GM23248 (cell line): ENCODE data around the gene TMUB1. TPM values are rescaled to one million over a fixed set of nuclear protein-coding genes. Genes with fewer than 3 reads are reported as not detected.

Source experiments
- DNase-seq: peaks from one replicate; pipeline ENCODE4 v3.0.0-alpha.2; 2015
- H2AFZ ChIP-seq: fragments of 200-600 bp; sonication (generic); 2 replicates; pipeline ENCODE4 v1.6.1; 2016; ENCODE audit warnings: antibody characterized with exemption
- H3F3A ChIP-seq: fragments of 200-600 bp; sonication (generic); 2 replicates; pipeline ENCODE4 v1.6.1; 2016; ENCODE audit warnings: mild to moderate bottlenecking, antibody characterized with exemption, mixed run types; ENCODE audit not compliant: insufficient read depth
- H3K27ac ChIP-seq: fragments of 200-600 bp; sonication (generic); 2 replicates; pipeline ENCODE4 v1.5.1; 2016; ENCODE audit warnings: mild to moderate bottlenecking
- H3K27me3 ChIP-seq: fragments of 200-600 bp; sonication (generic); replicated peaks from 2 replicates; pipeline ENCODE4 v1.6.1; 2016; ENCODE audit warnings: mild to moderate bottlenecking; ENCODE audit not compliant: insufficient read depth
- H3K36me3 ChIP-seq: fragments of 200-600 bp; sonication (generic); 2 replicates; pipeline ENCODE4 v1.6.1; 2016; ENCODE audit warnings: low read depth, mild to moderate bottlenecking
- H3K4me1 ChIP-seq: fragments of 200-600 bp; sonication (generic); 2 replicates; pipeline ENCODE4 v1.6.1; 2016; ENCODE audit warnings: mild to moderate bottlenecking; ENCODE audit not compliant: insufficient read depth
- H3K4me2 ChIP-seq: fragments of 200-600 bp; sonication (generic); one replicate; pipeline ENCODE4 v1.6.1; 2016; ENCODE audit warnings: mild to moderate bottlenecking; ENCODE audit not compliant: unreplicated experiment
- H3K4me3 ChIP-seq: fragments of 200-600 bp; sonication (generic); 2 replicates; pipeline ENCODE4 v1.5.1; 2016; ENCODE audit warnings: mild to moderate bottlenecking
- H3K79me2 ChIP-seq: fragments of 200-600 bp; sonication (generic); 2 replicates; pipeline ENCODE4 v1.6.1; 2016; ENCODE audit warnings: mild to moderate bottlenecking; ENCODE audit not compliant: insufficient read depth
- H3K9ac ChIP-seq: fragments of 200-600 bp; sonication (generic); 2 replicates; pipeline ENCODE4 v1.6.1; 2016; ENCODE audit warnings: mild to moderate bottlenecking
- H3K9me2 ChIP-seq: fragments of 200-600 bp; sonication (generic); 2 replicates; pipeline ENCODE4 v1.6.1; 2016; ENCODE audit warnings: mixed run types, mild to moderate bottlenecking, moderate library complexity; ENCODE audit not compliant: insufficient read depth
- H3K9me3 ChIP-seq: fragments of 200-600 bp; sonication (generic); one replicate; pipeline ENCODE4 v1.6.1; 2017; ENCODE audit warnings: low read depth
- H4K20me1 ChIP-seq: fragments of 200-600 bp; sonication (generic); 2 replicates; pipeline ENCODE4 v1.6.0; 2016; ENCODE audit not compliant: insufficient read depth
- EZH2 ChIP-seq: fragments of 200-600 bp; sonication (generic); IDR thresholded peaks from 2 replicates; pipeline ENCODE4 v1.6.1; 2018; ENCODE audit warnings: antibody characterized with exemption, mild to moderate bottlenecking; ENCODE audit not compliant: insufficient read depth, poor library complexity, severe bottlenecking
- EZH2phosphoT487 ChIP-seq: fragments of 200-600 bp; sonication (generic); IDR thresholded peaks from 2 replicates; pipeline ENCODE4 v1.6.1; 2018; ENCODE audit warnings: antibody characterized with exemption, moderate library complexity, mild to moderate bottlenecking, low read depth; ENCODE audit not compliant: insufficient read depth
- WGBS, 2 experiments: methylation state at CpG; one replicate each; pipeline ENCODE4 v1.1.6; 2015 to 2017; ENCODE audit warnings: low lambda C conversion rate in 2 of 2, low coverage in 1 of 2; ENCODE audit errors: missing lambda C conversion rate in 2 of 2; 5-methylcytosine and 5-hydroxymethylcytosine counted together
- in situ Hi-C: fragments of 300-500 bp; cut with MboI; formaldehyde crosslinking; loops from 2 replicates; pipeline ENCODE4 v1.15.0; 2020
- polyA plus RNA-seq: library from polyadenylated mRNA; unstranded; fragments of >200 nt; fragmentation: Nextera tagmentation; extraction: Ambion mirVana; gene quantifications from 2 replicates; pipeline ENCODE4 v1.2.1, GENCODE V29; 2016
- total RNA-seq: library from RNA; depleted of rRNA; stranded (reverse); fragments of >200 nt; shearing (Covaris generic); gene quantifications from 2 replicates; pipeline ENCODE4 v1.2.3, GENCODE V29; 2014

The TMUB1 gene
- total and polyA plus RNA-seq, 2 experiments from 2014 or later = 19.9 to 33.6 TPM

- Histone ChIP-seq H3K27ac (peak overlapping the region; percentile 94), H3F3A (peaks cover 12% of the 10 kb centered on the region), H4K20me1 (no peaks in the 10 kb centered on the region), H3K4me3 (no peak overlapping the region), H3K9ac (peak overlapping the region; percentile 81), H3K27me3 (no peaks in the 10 kb centered on the region), H3K4me1 (peaks cover 18% of the 10 kb centered on the region), H3K4me2 (peak overlapping the region; percentile 69), H2AFZ (no peak overlapping the region), H3K9me3 (no peaks in the 10 kb centered on the region), H3K9me2 (no peaks in the 10 kb centered on the region), H3K79me2 (no peaks in the 10 kb centered on the region), H3K36me3 (no peaks in the 10 kb centered on the region)
- peak; percentile 97 for DNase-seq
- 24 to 28% methylated on average over 12 of the region's 12 CpGs for WGBS, 2 experiments
- in situ Hi-C loops = no loop called here
- TF ChIP-seq EZH2 (no peak), EZH2phosphoT487 (no peak)
Observed at GRCh38 chr7:151038951-151039849, 44.1 kb downstream of the TMUB1 start.

GRCh38 chr7:151035902-151036301 is 47.4 kb downstream of the TMUB1 start:
- no peak overlapping the region for H3K4me2 ChIP-seq
- DNase-seq = no peak
- no peaks in the 10 kb centered on the region for H3K36me3 ChIP-seq
- in situ Hi-C loops = no loop called here
- H2AFZ ChIP-seq = no peak overlapping the region
- no peak overlapping the region for H3K9ac ChIP-seq
- peaks cover 12% of the 10 kb centered on the region for H3F3A ChIP-seq
- H3K4me3 ChIP-seq = no peak overlapping the region
- no peaks in the 10 kb centered on the region for H3K27me3 ChIP-seq
- no peaks in the 10 kb centered on the region for H3K9me2 ChIP-seq
- no peaks in the 10 kb centered on the region for H4K20me1 ChIP-seq
- no peak overlapping the region for H3K27ac ChIP-seq
- peaks cover 18% of the 10 kb centered on the region for H3K4me1 ChIP-seq
- 87 to 88% methylated on average over 14 to 17 of the region's 17 CpGs for WGBS, 2 experiments
- no peaks in the 10 kb centered on the region for H3K9me3 ChIP-seq
- TF ChIP-seq EZH2phosphoT487 (no peak), EZH2 (no peak)
- H3K79me2 ChIP-seq = peaks cover 8% of the 10 kb centered on the region; the same call in 1 of the 2 replicates

GRCh38 chr7:151035026-151035717 is 48.1 kb downstream of the TMUB1 start:
- no peak for DNase-seq
- no peak overlapping the region for H3K9ac ChIP-seq
- WGBS, 2 experiments = 80 to 84% methylated on average over 21 of the region's 21 CpGs

GRCh38 chr7:151034312-151035025 is 48.8 kb downstream of the TMUB1 start:
- Histone ChIP-seq H3K27ac (no peak overlapping the region), H3K36me3 (no peaks in the 10 kb centered on the region), H3K4me3 (no peak overlapping the region), H2AFZ (no peak overlapping the region), H3K27me3 (no peaks in the 10 kb centered on the region), H4K20me1 (no peaks in the 10 kb centered on the region), H3K9me3 (no peaks in the 10 kb centered on the region), H3K9me2 (no peaks in the 10 kb centered on the region), H3F3A (peaks cover 12% of the 10 kb centered on the region), H3K79me2 (peaks cover 19% of the 10 kb centered on the region), H3K4me1 (peaks cover 16% of the 10 kb centered on the region), H3K9ac (no peak overlapping the region), H3K4me2 (no peak overlapping the region)
- TF ChIP-seq EZH2 (no peak), EZH2phosphoT487 (no peak)
- in situ Hi-C loops = no loop called here
- DNase-seq = no peak
- WGBS, 2 experiments = 88% methylated on average over 21 of the region's 21 CpGs

More at GRCh38 chr7:151035026-151035717, 48.1 kb downstream of the TMUB1 start:
- Histone ChIP-seq H2AFZ (no peak overlapping the region), H3K27me3 (no peaks in the 10 kb centered on the region), H4K20me1 (no peaks in the 10 kb centered on the region), H3K4me3 (no peak overlapping the region), H3K79me2 (peaks cover 12% of the 10 kb centered on the region; the same call in 1 of the 2 replicates), H3K9me3 (no peaks in the 10 kb centered on the region), H3F3A (peaks cover 12% of the 10 kb centered on the region), H3K27ac (no peak overlapping the region), H3K4me2 (no peak overlapping the region), H3K36me3 (no peaks in the 10 kb centered on the region), H3K9me2 (no peaks in the 10 kb centered on the region), H3K4me1 (peaks cover 18% of the 10 kb centered on the region)
- TF ChIP-seq EZH2 = no peak
- no peak for TF ChIP-seq EZH2phosphoT487
- in situ Hi-C loops = no loop called here
